Smooth muscle cell (in vitro differentiated cells): ENCODE data around the gene PLEKHG2. TPM values are rescaled to one million over a fixed set of nuclear protein-coding genes. Genes with fewer than 3 reads are reported as not detected.

Experiments
- DNase-seq: peaks from one replicate; lab custom pipeline; 2025; ENCODE audit not compliant: unreplicated experiment; lab: John Stamatoyannopoulos, UW
- H2AFZ ChIP-seq: fragments of 200-600 bp; sonication (generic); 2 replicates; pipeline ENCODE4 v1.6.0; 2016; ENCODE audit warnings: antibody characterized with exemption, low read depth, mild to moderate bottlenecking
- H3F3A ChIP-seq: fragments of 200-600 bp; sonication (generic); 2 replicates; pipeline ENCODE4 v1.6.0; 2017; ENCODE audit warnings: antibody characterized with exemption, low read depth
- H3K27ac ChIP-seq: fragments of 200-600 bp; sonication (generic); 2 replicates; pipeline ENCODE4 v1.5.1; 2016; ENCODE audit warnings: low read depth, mild to moderate bottlenecking
- H3K27me3 ChIP-seq: fragments of 200-600 bp; sonication (generic); 2 replicates; pipeline ENCODE4 v1.6.1; 2016; ENCODE audit warnings: low read depth, mild to moderate bottlenecking
- H3K36me3 ChIP-seq: fragments of 200-600 bp; sonication (generic); 2 replicates; pipeline ENCODE4 v1.5.1; 2016; ENCODE audit warnings: low read depth
- H3K4me1 ChIP-seq: fragments of 200-600 bp; sonication (generic); 2 replicates; pipeline ENCODE4 v1.5.1; 2016; ENCODE audit warnings: low read depth
- H3K4me2 ChIP-seq: fragments of 200-600 bp; sonication (generic); 2 replicates; pipeline ENCODE4 v1.6.0; 2016; ENCODE audit warnings: mild to moderate bottlenecking
- H3K4me3 ChIP-seq: fragments of 200-600 bp; sonication (generic); 2 replicates; pipeline ENCODE4 v1.5.1; 2016; ENCODE audit warnings: mild to moderate bottlenecking
- H3K79me2 ChIP-seq: fragments of 200-600 bp; sonication (generic); 2 replicates; pipeline ENCODE4 v1.6.0; 2016; ENCODE audit warnings: low read depth, mild to moderate bottlenecking
- H3K9ac ChIP-seq: fragments of 200-600 bp; sonication (generic); 2 replicates; pipeline ENCODE4 v1.6.0; 2016; ENCODE audit warnings: low read depth
- H3K9me3 ChIP-seq: fragments of 200-600 bp; sonication (generic); replicated peaks from 2 replicates; pipeline ENCODE4 v1.5.1; 2016; ENCODE audit warnings: low read depth
- H4K20me1 ChIP-seq: fragments of 200-600 bp; sonication (generic); 2 replicates; pipeline ENCODE4 v1.6.0; 2016; ENCODE audit warnings: low read depth
- CTCF ChIP-seq: fragments of 200-600 bp; sonication (generic); IDR thresholded peaks from 2 replicates; pipeline ENCODE4 v1.5.1; 2017; ENCODE audit warnings: borderline replicate concordance, mild to moderate bottlenecking, antibody characterized with exemption; ENCODE audit not compliant: insufficient read depth, poor library complexity, severe bottlenecking
- WGBS: methylation state at CpG from one replicate; pipeline ENCODE4 v1.1.7; 2016; ENCODE audit warnings: low lambda C conversion rate; 5-methylcytosine and 5-hydroxymethylcytosine counted together
- polyA plus RNA-seq: library from polyadenylated mRNA; unstranded; fragments of >200 nt; fragmentation: Nextera tagmentation; extraction: Ambion mirVana; gene quantifications from 2 replicates; pipeline ENCODE4 v1.2.1, GENCODE V29; 2016
- total RNA-seq: library from RNA; depleted of rRNA; stranded (reverse); fragments of >200 nt; gene quantifications from 2 replicates; pipeline ENCODE4 v1.2.3, GENCODE V29; 2014

Gene PLEKHG2
- total and polyA plus RNA-seq, 2 experiments from 2014 or later: 33.0 to 42.2 TPM

GRCh38 chr19:39365531-39365930 is 46.9 kb upstream of the PLEKHG2 start:
- H3K36me3 ChIP-seq: no peaks in the 10 kb centered on the region
- DNase-seq: no peak
- H3K9me3 ChIP-seq: no peaks in the 10 kb centered on the region
- no peak overlapping the region for H3K4me2 ChIP-seq
- H3K27me3 ChIP-seq: no peaks in the 10 kb centered on the region
- H3K9ac ChIP-seq: no peak overlapping the region
- H4K20me1 ChIP-seq: peaks cover 44% of the 10 kb centered on the region
- H3K4me1 ChIP-seq: no peaks in the 10 kb centered on the region
- WGBS: 100% methylated on average over 1 of the region's 1 CpG
- H3K27ac ChIP-seq: no peak overlapping the region
- H2AFZ ChIP-seq: no peak overlapping the region
- H3F3A ChIP-seq: no peaks in the 10 kb centered on the region
- H3K4me3 ChIP-seq: no peak overlapping the region
- no peaks in the 10 kb centered on the region for H3K79me2 ChIP-seq
- no peak for TF ChIP-seq CTCF

GRCh38 chr19:39369200-39369599 is 43.3 kb upstream of the PLEKHG2 start:
- no peak for DNase-seq
- Histone ChIP-seq H3F3A (no peaks in the 10 kb centered on the region), H2AFZ (no peak overlapping the region), H3K27me3 (no peaks in the 10 kb centered on the region), H3K9ac (no peak overlapping the region), H3K4me2 (no peak overlapping the region), H3K79me2 (no peaks in the 10 kb centered on the region), H3K27ac (no peak overlapping the region), H3K4me1 (no peaks in the 10 kb centered on the region), H3K4me3 (no peak overlapping the region), H3K9me3 (no peaks in the 10 kb centered on the region), H3K36me3 (peaks cover 3% of the 10 kb centered on the region), H4K20me1 (peaks cover 36% of the 10 kb centered on the region)
- 96% methylated on average over 2 of the region's 2 CpGs for WGBS
- TF ChIP-seq CTCF: no peak

GRCh38 chr19:39370735-39371134 is 41.7 kb upstream of the PLEKHG2 start:
- Histone ChIP-seq H3K9ac (no peak overlapping the region), H3K79me2 (no peaks in the 10 kb centered on the region), H3F3A (no peaks in the 10 kb centered on the region), H3K27me3 (no peaks in the 10 kb centered on the region), H4K20me1 (peaks cover 25% of the 10 kb centered on the region), H3K9me3 (no peaks in the 10 kb centered on the region), H3K4me2 (no peak overlapping the region), H3K27ac (peak overlapping the region; percentile 38), H3K36me3 (peaks cover 3% of the 10 kb centered on the region), H2AFZ (no peak overlapping the region), H3K4me3 (no peak overlapping the region), H3K4me1 (no peaks in the 10 kb centered on the region)
- WGBS: 91% methylated on average over 5 of the region's 5 CpGs
- TF ChIP-seq CTCF: no peak
- no peak for DNase-seq

GRCh38 chr19:39372047-39372802 is 40.2 kb upstream of the PLEKHG2 start:
- Histone ChIP-seq H3K27me3 (no peaks in the 10 kb centered on the region), H3K27ac (peak overlapping the region; percentile 31), H3K79me2 (no peaks in the 10 kb centered on the region), H3K36me3 (peaks cover 8% of the 10 kb centered on the region), H3F3A (no peaks in the 10 kb centered on the region), H3K4me3 (no peak overlapping the region), H2AFZ (no peak overlapping the region), H3K4me2 (no peak overlapping the region), H3K9ac (no peak overlapping the region), H3K9me3 (no peaks in the 10 kb centered on the region), H3K4me1 (no peaks in the 10 kb centered on the region), H4K20me1 (peaks cover 16% of the 10 kb centered on the region)
- TF ChIP-seq CTCF: no peak
- no peak for DNase-seq
- WGBS: 94% methylated on average over 8 of the region's 8 CpGs
